GM20000 (cell line): ENCODE measurements around the gene THAP7.

Experiments used
- DNase-seq: peaks from one replicate; pipeline ENCODE4 v3.0.0; 2012; ENCODE audit warnings: low spot score
- CTCF ChIP-seq: IDR thresholded peaks from 2 replicates; pipeline ENCODE4 v1.5.1; 2012; ENCODE audit warnings: mild to moderate bottlenecking, control low read depth; ENCODE audit errors: extremely low read depth, missing control alignments

THAP7 gene

GRCh38 chr22:20992056-20992442 lies 9.9 kb downstream of the THAP7 start:
- TF ChIP-seq CTCF: no peak
- no peak for DNase-seq

- TF ChIP-seq CTCF: no peak
- no peak for DNase-seq
Observed at GRCh38 chr22:20991252-20992055, 10.5 kb downstream of the THAP7 start.

GRCh38 chr22:20990184-20991180 lies 11.4 kb downstream of the THAP7 start:
- no peak for DNase-seq
- TF ChIP-seq CTCF: no peak

- TF ChIP-seq CTCF: no peak
Observed at GRCh38 chr22:20989323-20990138, 12.4 kb downstream of the THAP7 start.

GRCh38 chr22:20988573-20989322 lies 13.2 kb downstream of the THAP7 start:
- DNase-seq: no peak
- no peak for TF ChIP-seq CTCF

More at GRCh38 chr22:20989323-20990138, 12.4 kb downstream of the THAP7 start:
- no peak for DNase-seq

GRCh38 chr22:20987375-20987774 lies 14.5 kb downstream of the THAP7 start:
- no peak for DNase-seq
- no peak for TF ChIP-seq CTCF
